ENCODE data around the gene FAM53B.

DNA sequence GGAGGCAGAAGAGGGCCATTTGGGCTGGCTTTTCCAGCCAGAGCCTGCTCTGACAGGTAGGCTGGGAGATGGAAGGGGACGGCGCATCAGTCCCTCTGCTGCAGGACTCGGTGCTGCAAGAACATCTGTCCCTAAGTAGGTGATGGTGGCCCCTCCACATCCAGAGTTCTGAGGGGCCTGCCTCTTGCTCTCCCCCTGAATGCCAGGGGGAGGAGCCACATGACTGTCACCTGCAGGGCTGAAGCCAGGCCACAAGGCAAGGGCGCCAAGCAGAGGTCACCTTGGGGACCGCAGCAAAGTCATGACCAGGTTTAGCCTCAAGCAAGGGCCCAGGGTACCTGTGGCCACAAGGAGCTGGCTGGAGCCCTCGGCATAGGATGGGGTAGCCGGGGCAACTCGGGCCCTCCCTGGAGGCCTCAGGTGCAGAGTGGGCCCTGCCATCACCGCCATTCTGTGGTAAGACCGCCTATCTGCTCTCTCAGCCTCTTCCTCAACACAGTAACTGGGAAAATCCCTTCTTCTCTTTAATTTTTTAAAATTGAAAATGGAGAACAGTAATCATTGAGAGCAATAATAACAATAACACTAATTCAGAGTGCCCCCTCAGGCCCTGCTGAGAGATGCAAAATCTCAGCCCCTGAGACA is 99.3 kb downstream of the FAM53B start:
- TF ChIP-seq, protein P1, sequence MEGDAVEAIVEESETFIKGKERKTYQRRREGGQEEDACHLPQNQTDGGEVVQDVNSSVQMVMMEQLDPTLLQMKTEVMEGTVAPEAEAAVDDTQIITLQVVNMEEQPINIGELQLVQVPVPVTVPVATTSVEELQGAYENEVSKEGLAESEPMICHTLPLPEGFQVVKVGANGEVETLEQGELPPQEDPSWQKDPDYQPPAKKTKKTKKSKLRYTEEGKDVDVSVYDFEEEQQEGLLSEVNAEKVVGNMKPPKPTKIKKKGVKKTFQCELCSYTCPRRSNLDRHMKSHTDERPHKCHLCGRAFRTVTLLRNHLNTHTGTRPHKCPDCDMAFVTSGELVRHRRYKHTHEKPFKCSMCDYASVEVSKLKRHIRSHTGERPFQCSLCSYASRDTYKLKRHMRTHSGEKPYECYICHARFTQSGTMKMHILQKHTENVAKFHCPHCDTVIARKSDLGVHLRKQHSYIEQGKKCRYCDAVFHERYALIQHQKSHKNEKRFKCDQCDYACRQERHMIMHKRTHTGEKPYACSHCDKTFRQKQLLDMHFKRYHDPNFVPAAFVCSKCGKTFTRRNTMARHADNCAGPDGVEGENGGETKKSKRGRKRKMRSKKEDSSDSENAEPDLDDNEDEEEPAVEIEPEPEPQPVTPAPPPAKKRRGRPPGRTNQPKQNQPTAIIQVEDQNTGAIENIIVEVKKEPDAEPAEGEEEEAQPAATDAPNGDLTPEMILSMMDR (IDR thresholded peaks at IDR 0.05), result no peak
- TF ChIP-seq POLR2AphosphoS5 (IDR thresholded peaks at IDR 0.05), result no peak
- no peak for TF ChIP-seq POLR2A (IDR thresholded peaks at IDR 0.05; ENCODE audit: low read depth)
- no peak for TF ChIP-seq EP300 (IDR thresholded peaks at IDR 0.05)

Measured in esophagus muscularis mucosa (tissue), 4 donors.